PC-9 (cell line): Measurements from ENCODE around the gene RER1. TPM values are rescaled to one million over a fixed set of nuclear protein-coding genes. Genes with fewer than 3 reads are reported as not detected.

Experiments used
- BruUV-seq: library from RNA; stranded (reverse); fragments of 400-500 nt; replicated peaks from 2 replicates; lab custom pipeline; 2021; lab: Mats Ljungman, UMichigan
- CTCF ChIA-PET: fragments of 300-600 bp; sonication (Branson Sonifier 250); formaldehyde crosslinking; loops from one replicate; lab custom pipeline; 2022; ENCODE audit warnings: antibody characterized with exemption; lab: Charles Lee
- POLR2A ChIA-PET: fragments of 300-600 bp; sonication (Branson Sonifier 250); formaldehyde crosslinking; loops from one replicate; lab custom pipeline; 2022; ENCODE audit warnings: antibody characterized with exemption; ENCODE audit not compliant: unreplicated experiment; lab: Charles Lee
- DNase-seq, 2 experiments: peaks; one replicate each; pipeline versions ENCODE4 v3.0.0 to v3.0.0-alpha.2; 2015 to 2022; ENCODE audit warnings: mixed read lengths in 1 of 2
- H2AFZ ChIP-seq: fragments of 200-600 bp; sonication (generic); 2 replicates; pipeline ENCODE4 v1.8.1; 2017; ENCODE audit warnings: antibody characterized with exemption
- H3F3A ChIP-seq: fragments of 200-600 bp; sonication (generic); 2 replicates; pipeline ENCODE4 v1.8.1; 2017; ENCODE audit warnings: antibody characterized with exemption, mild to moderate bottlenecking, low read depth; ENCODE audit not compliant: insufficient read depth
- H3K27ac ChIP-seq: fragments of 200-600 bp; sonication (generic); 2 replicates; pipeline ENCODE4 v1.6.1; 2016; ENCODE audit warnings: mixed run types
- H3K27me3 ChIP-seq: fragments of 200-600 bp; sonication (generic); 2 replicates; pipeline ENCODE4 v1.6.1; 2016; ENCODE audit warnings: low read depth, mixed run types; ENCODE audit not compliant: insufficient read depth
- H3K36me3 ChIP-seq: fragments of 200-600 bp; sonication (generic); 2 replicates; pipeline ENCODE4 v1.6.1; 2016; ENCODE audit warnings: low read depth, mixed run types
- H3K4me1 ChIP-seq: fragments of 200-600 bp; sonication (generic); replicated peaks from 2 replicates; pipeline ENCODE4 v1.6.1; 2016; ENCODE audit warnings: mixed run types; ENCODE audit not compliant: insufficient read depth
- H3K4me2 ChIP-seq: fragments of 200-600 bp; sonication (generic); 2 replicates; pipeline ENCODE4 v1.6.1; 2017; ENCODE audit warnings: mixed run types
- H3K4me3 ChIP-seq: fragments of 200-600 bp; sonication (generic); 2 replicates; pipeline ENCODE4 v1.6.1; 2016; ENCODE audit warnings: mixed run types
- H3K79me2 ChIP-seq: fragments of 200-600 bp; sonication (generic); 2 replicates; pipeline ENCODE4 v1.6.1; 2017; ENCODE audit warnings: low read depth, mixed run types
- H3K9me2 ChIP-seq: fragments of 200-600 bp; sonication (generic); 2 replicates; pipeline ENCODE4 v1.8.1; 2017; ENCODE audit warnings: mild to moderate bottlenecking; ENCODE audit not compliant: insufficient read depth
- H3K9me3 ChIP-seq: fragments of 200-600 bp; sonication (generic); 2 replicates; pipeline ENCODE4 v1.8.1; 2016; ENCODE audit warnings: low read depth; ENCODE audit not compliant: insufficient read depth
- H4K20me1 ChIP-seq: fragments of 200-600 bp; sonication (generic); 2 replicates; pipeline ENCODE4 v1.8.1; 2017; ENCODE audit not compliant: insufficient read depth
- CTCF ChIP-seq: fragments of 200-600 bp; sonication (generic); conservative IDR thresholded peaks from 2 replicates; pipeline ENCODE4 v1.6.1; 2017; ENCODE audit warnings: mixed run types, antibody characterized with exemption, mild to moderate bottlenecking, moderate library complexity
- EZH2 ChIP-seq: fragments of 200-600 bp; sonication (generic); IDR thresholded peaks from 2 replicates; pipeline ENCODE4 v1.8.0; 2017; ENCODE audit warnings: antibody characterized with exemption, low read depth
- intact Hi-C: fragments of 100-400 bp; cut with micrococcal nuclease; formaldehyde crosslinking; loops from one replicate; pipeline ENCODE4 v1.10.0; 2022; ENCODE audit not compliant: unreplicated experiment
- total RNA-seq: library from RNA; stranded (reverse); gene quantifications from 2 replicates; pipeline ENCODE4 v1.2.3, GENCODE V29; 2021

RER1 gene
- total RNA-seq, 1 experiment from 2014 or later: 131 TPM

GRCh38 chr1:2394761-2395160 lies 3.1 kb downstream of the RER1 start:
- peaks cover 13% of the 10 kb centered on the region; the same call in 1 of the 2 replicates for H3K36me3 ChIP-seq
- TF ChIP-seq EZH2 (no peak), CTCF (no peak)
- intact Hi-C loops: loop anchor here (5.0 kb wide), 1 partner anchor 82 kb away; no protein-coding TSS in a partner anchor
- no peak overlapping the region for H3K4me3 ChIP-seq
- BruUV-seq: no TSS peak
- H3K79me2 ChIP-seq: peaks cover 50% of the 10 kb centered on the region
- no peak for DNase-seq
- peaks cover 29% of the 10 kb centered on the region for H4K20me1 ChIP-seq
- H3K27me3 ChIP-seq: no peaks in the 10 kb centered on the region
- no peaks in the 10 kb centered on the region for H3K9me2 ChIP-seq
- peaks cover 17% of the 10 kb centered on the region for H3K4me1 ChIP-seq
- peaks cover 18% of the 10 kb centered on the region; the same call in 1 of the 2 replicates for H3F3A ChIP-seq
- H3K4me2 ChIP-seq: no peak overlapping the region
- no peak overlapping the region for H2AFZ ChIP-seq
- H3K27ac ChIP-seq: no peak overlapping the region
- H3K9me3 ChIP-seq: no peaks in the 10 kb centered on the region
- POLR2A ChIA-PET: interaction anchor here (0.6 kb wide), 1 partner anchor 218 kb away, joined by 6 read pairs; no protein-coding TSS in a partner anchor
- CTCF ChIA-PET: no interaction called here

GRCh38 chr1:2395245-2395644 lies 3.6 kb downstream of the RER1 start:
- Histone ChIP-seq H3K9me3 (no peaks in the 10 kb centered on the region), H3K36me3 (peaks cover 13% of the 10 kb centered on the region; the same call in 1 of the 2 replicates), H3K4me3 (no peak overlapping the region), H3K27ac (no peak overlapping the region), H3K4me1 (peaks cover 12% of the 10 kb centered on the region), H3K9me2 (no peaks in the 10 kb centered on the region), H2AFZ (no peak overlapping the region), H4K20me1 (peaks cover 29% of the 10 kb centered on the region), H3F3A (peaks cover 18% of the 10 kb centered on the region; the same call in 1 of the 2 replicates), H3K4me2 (no peak overlapping the region), H3K27me3 (no peaks in the 10 kb centered on the region), H3K79me2 (peaks cover 47% of the 10 kb centered on the region)
- intact Hi-C loops: no loop called here
- no TSS peak for BruUV-seq
- POLR2A ChIA-PET: no interaction called here
- DNase-seq: no peak
- CTCF ChIA-PET: no interaction called here
- TF ChIP-seq CTCF: no peak
- TF ChIP-seq EZH2: no peak

- ChIA-PET POLR2A (no interaction called here), CTCF (no interaction called here)
- intact Hi-C loops: no loop called here
- H3K9me3 ChIP-seq: no peaks in the 10 kb centered on the region
- no peaks in the 10 kb centered on the region for H3K27me3 ChIP-seq
- H4K20me1 ChIP-seq: peaks cover 29% of the 10 kb centered on the region
- H3K4me2 ChIP-seq: no peak overlapping the region
- H3K4me3 ChIP-seq: no peak overlapping the region
- H3K36me3 ChIP-seq: peaks cover 13% of the 10 kb centered on the region; the same call in 1 of the 2 replicates
- BruUV-seq: no TSS peak
- H3K4me1 ChIP-seq: peaks cover 10% of the 10 kb centered on the region
- DNase-seq: no peak
- peaks cover 22% of the 10 kb centered on the region; the same call in 1 of the 2 replicates for H3F3A ChIP-seq
- no peak for TF ChIP-seq CTCF
- no peak for TF ChIP-seq EZH2
- H3K79me2 ChIP-seq: peaks cover 39% of the 10 kb centered on the region
- no peak overlapping the region for H3K27ac ChIP-seq
- H3K9me2 ChIP-seq: no peaks in the 10 kb centered on the region
- no peak overlapping the region for H2AFZ ChIP-seq
Measured at GRCh38 chr1:2396059-2396458, 4.4 kb downstream of the RER1 start.
